MG63 (cell line): ENCODE data around the gene LZTR1. TPM values are rescaled to one million over a fixed set of nuclear protein-coding genes. Genes with fewer than 3 reads are reported as not detected.
"Not testable (repeated sequence)": the region's sequence is repeated elsewhere in the genome, so short reads cannot be mapped to it uniquely, and the experiment has no call there.

Source experiments
- DNase-seq: peaks from one replicate; pipeline ENCODE4 v3.0.0-alpha.2; 2020
- H3K27me3 ChIP-seq: fragments of 250-450 bp; sonication (Bioruptor Pico); 2 replicates; pipeline ENCODE4 v1.5.1; 2020; ENCODE audit warnings: mild to moderate bottlenecking, moderate library complexity
- H3K36me3 ChIP-seq: fragments of 250-450 bp; sonication (Bioruptor Pico); 2 replicates; pipeline ENCODE4 v1.5.1; 2020; ENCODE audit warnings: mild to moderate bottlenecking, moderate library complexity
- H3K4me3 ChIP-seq: fragments of 250-450 bp; sonication (Bioruptor Pico); 2 replicates; pipeline ENCODE4 v1.5.1; 2020; ENCODE audit warnings: mild to moderate bottlenecking, moderate library complexity
- H3K9me3 ChIP-seq: fragments of 250-450 bp; sonication (Bioruptor Pico); 2 replicates; pipeline ENCODE4 v1.5.1; 2020; ENCODE audit warnings: mild to moderate bottlenecking, moderate library complexity
- total RNA-seq: library from RNA; depleted of rRNA; stranded (reverse); fragments of >200 nt; shearing (Covaris generic); gene quantifications from 2 replicates; pipeline ENCODE4 v1.2.3, GENCODE V29; 2014; ENCODE audit warnings: low replicate concordance

LZTR1 gene
- total RNA-seq, 1 experiment from 2014 or later: 25.3 TPM

DNA sequence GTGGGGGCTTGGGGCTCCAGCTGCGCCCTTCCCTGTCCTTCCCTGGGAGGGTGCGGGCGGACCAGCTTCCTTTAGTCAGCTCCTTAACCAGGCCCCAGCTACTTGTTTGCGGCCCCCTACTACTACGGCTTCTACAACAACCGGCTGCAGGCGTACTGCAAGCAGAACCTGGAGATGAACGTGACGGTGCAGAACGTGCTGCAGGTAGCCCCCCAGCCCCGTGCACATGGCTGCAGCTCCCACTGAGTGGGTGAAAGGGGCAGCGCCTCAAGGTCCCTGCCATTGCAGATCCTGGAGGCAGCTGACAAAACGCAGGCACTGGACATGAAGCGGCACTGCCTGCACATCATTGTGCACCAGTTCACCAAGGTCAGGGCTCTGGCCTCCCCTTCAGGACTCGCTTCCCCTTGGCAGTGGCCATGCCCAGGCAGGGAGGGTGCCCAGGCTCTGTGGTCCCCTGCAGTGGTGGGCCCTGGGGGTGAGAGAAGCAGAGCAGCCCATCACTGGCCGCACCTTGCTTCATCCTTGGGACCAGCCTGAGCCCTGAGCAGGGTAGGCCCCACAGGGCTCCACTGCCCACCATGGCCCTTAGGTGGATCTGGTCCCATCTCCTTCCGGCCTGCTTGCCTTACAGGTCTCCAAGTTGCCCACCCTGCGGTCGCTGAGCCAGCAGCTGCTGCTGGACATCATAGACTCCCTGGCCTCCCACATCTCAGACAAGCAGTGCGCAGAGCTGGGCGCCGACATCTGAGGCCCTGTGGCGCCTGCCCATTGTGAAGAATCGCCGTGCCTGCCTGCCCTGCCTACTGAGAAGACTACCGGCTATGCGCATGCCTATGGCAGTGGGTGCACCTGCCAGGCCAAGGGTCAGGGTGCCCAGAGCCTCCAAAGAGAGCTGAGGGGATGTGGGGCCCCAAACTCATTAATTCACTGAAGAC, 14.8 kb downstream of the LZTR1 start:
- Histone ChIP-seq H3K27me3 (no peaks in the 10 kb centered on the region), H3K36me3 (peaks cover 31% of the 10 kb centered on the region), H3K4me3 (no peak overlapping the region), H3K9me3 (no peaks in the 10 kb centered on the region)
- no peak for DNase-seq

GRCh38 chr22:20997536-20998257, 15.6 kb downstream of the LZTR1 start:
- peaks cover 31% of the 10 kb centered on the region for H3K36me3 ChIP-seq
- no peaks in the 10 kb centered on the region for H3K27me3 ChIP-seq
- DNase-seq: no peak
- H3K9me3 ChIP-seq: no peaks in the 10 kb centered on the region
- no peak overlapping the region for H3K4me3 ChIP-seq

DNA sequence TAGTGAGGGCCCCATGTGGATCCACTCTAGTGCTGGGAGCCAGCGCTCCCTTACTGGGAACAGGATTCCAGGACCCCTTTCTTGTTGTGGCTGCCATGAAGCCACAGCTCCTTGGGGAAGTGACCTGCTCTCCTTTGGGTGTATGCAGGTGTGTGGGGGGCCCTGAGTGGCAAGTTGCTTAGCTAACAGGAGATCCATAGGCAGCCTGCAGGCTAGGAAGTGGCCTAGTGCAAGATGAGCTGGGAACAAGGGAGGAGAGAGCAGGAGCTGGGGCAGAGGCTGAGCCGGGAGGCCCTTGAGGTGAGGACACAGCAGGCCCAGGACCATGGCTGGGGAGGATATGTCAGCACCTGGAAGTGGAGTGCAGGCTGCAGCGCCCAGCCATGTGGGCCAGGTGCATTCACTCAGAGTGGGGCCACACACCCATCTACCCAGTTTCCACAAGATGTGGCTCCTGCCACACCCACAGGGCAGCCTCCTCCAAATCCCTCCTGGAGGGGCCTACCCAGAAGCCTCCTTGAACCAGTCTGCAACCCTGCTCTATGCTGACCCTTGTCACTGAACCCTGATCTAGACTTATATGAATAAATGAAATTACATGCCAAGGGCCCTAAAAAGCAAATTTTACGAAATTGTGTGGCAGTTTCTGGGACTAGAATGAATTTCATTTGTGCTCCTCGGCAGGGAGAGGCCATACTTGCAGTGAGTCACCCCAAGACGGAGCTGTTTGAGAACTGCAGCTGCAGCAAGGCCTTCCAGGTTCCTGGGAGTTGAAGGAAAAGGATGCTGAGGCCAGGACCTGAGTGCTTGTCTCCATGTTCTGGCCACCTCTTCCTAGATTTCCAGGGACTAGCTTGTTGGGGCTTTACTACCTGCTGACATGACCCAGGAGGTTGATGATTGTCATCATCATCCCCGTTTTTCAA, 16.6 kb downstream of the LZTR1 start:
- H3K9me3 ChIP-seq: no peaks in the 10 kb centered on the region
- DNase-seq: no peak
- no peaks in the 10 kb centered on the region for H3K27me3 ChIP-seq
- H3K36me3 ChIP-seq: peaks cover 31% of the 10 kb centered on the region
- H3K4me3 ChIP-seq: no peak overlapping the region

DNA sequence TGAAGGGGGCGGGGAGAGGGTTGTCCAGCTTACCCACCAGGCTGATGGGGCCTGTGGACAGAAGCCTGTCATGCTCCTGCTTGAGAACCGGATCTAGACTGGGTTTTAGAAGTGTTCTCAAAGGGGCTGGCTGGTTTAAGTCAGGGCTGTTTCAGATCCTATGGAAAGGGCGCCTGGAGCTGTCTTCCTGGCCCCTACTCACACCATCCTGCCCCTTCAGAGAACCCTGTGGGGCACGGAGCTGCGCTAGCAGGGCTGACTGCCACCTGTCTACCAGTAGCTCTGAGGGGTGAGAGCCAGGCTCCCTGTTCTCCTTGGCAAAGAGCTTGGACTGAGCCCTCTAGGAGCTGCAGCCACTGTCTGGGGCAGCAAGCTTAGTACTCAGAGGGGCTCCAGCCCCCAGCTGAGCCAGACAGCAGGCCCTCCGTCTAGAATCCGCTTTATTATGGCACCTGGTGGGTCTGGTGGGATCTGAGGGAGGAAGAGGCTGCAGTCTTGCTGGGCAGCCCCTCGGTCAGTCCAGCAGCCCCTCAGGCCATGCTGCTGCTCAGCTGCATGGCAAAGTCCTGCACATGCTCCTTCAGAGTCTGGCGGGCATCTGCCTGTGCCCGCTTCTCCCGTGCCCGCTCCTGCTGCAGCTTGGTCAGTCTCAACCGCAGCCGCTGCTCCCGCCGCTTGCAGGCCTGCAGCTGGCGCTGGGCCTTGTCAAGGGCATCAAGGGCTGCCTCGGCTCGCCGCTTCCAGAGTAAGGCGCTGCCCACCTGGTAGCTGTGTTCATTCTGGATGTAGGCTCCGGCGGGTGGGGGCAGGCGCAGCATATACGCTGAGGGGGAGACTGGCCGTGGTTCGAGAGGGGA, 17.5 kb downstream of the LZTR1 start:
- Histone ChIP-seq H3K27me3 (no peaks in the 10 kb centered on the region), H3K4me3 (no peak overlapping the region), H3K9me3 (no peaks in the 10 kb centered on the region), H3K36me3 (peaks cover 31% of the 10 kb centered on the region)
- no peak for DNase-seq

DNA sequence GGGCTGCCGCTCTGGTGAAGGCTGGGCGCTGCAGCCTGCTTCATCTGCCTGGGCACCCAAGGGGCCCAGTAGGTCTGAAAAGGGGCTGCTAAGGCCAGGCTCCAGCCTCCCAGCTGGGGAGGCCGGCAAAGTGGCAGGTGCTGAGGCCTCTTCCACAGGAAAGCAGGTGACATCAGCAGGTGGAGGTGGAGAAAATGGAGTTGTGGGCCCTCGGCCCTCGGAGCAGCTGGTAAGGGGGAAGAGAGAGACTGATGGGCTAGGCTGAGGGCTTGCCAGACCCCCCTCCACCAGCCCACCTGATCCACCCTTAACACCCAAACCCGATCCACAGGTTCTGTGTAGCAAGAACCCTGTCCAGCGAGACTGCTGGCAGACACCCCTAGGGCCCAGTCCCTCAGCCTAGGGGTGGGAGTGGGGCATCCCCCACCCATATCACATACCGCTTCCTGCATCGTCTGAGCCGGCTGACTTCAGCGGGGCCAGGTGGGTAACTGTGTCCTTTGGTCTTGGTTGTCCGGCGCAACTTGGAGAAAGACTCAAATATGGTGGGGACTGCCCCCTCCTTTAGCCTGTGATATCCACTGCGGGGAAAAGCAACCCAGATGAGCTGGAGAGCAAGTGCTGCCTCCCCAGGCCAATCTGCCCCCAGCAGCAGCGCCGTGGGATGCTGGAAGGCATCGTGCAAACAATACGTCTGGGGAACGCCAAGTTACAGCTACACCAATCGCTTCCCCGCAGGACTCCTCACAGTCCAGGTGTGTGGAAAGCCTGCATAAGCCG, 18.3 kb downstream of the LZTR1 start:
- H3K27me3 ChIP-seq: no peaks in the 10 kb centered on the region
- peak overlapping the region; percentile 96 for H3K4me3 ChIP-seq
- no peak for DNase-seq
- H3K36me3 ChIP-seq: peaks cover 31% of the 10 kb centered on the region
- no peaks in the 10 kb centered on the region for H3K9me3 ChIP-seq

DNA sequence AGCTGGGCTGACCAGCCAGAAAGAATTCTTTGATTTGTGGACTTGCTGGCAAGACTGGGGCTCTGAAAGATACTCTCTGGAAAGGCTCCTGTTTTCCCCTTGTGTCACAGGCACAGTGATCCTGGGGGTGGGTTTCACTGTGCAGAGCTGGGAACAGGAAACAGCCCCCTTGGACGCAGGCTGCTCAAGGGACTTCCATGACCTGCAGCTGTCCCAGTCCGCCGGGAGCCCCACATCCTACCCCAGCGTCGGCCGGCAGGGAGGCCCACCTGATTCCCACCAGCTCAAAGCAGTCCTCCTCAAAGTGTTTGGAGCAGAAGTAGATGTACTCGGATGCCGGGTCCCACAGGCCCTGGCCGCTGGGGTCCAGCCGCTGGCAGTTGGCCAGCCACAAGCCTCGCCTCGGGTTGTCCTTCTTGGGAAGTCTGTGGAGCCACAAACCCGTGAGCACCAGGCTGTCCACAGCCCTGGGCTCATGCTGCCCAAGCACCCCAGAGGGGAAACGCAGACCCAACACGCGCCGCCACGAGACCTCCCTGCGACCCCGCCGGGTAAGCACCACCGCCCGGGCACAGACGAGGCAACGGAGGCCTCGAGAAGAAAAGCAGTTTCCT, 19.0 kb downstream of the LZTR1 start:
- no peak for DNase-seq
- no peaks in the 10 kb centered on the region for H3K9me3 ChIP-seq
- H3K27me3 ChIP-seq: no peaks in the 10 kb centered on the region
- H3K36me3 ChIP-seq: peaks cover 31% of the 10 kb centered on the region
- H3K4me3 ChIP-seq: peak overlapping the region; percentile 96

- DNase-seq: peak; percentile 96
- Histone ChIP-seq H3K36me3 (peaks cover 31% of the 10 kb centered on the region), H3K4me3 (peak within 1 kb of the TSS; percentile 96), H3K9me3 (no peaks in the 10 kb centered on the region), H3K27me3 (no peaks in the 10 kb centered on the region)
These were observed 19.7 kb downstream of the LZTR1 start, which contains the start of gene THAP7 for GRCh38 chr22:21001601-21002325. Gene THAP7, minus strand, starts transcription at chr22:21002118. Its CDS starts 207 bp downstream, at chr22:21001911.

GRCh38 chr22:21003782-21004181, 21.7 kb downstream of the LZTR1 start:
- DNase-seq: no peak
- H3K4me3 ChIP-seq: no peak overlapping the region
- no peaks in the 10 kb centered on the region for H3K9me3 ChIP-seq
- peaks cover 23% of the 10 kb centered on the region for H3K36me3 ChIP-seq
- no peaks in the 10 kb centered on the region for H3K27me3 ChIP-seq

GRCh38 chr22:21009208-21009607, 27.1 kb downstream of the LZTR1 start:
- not testable (repeated sequence) for H3K4me3 ChIP-seq, H3K27me3 ChIP-seq, H3K36me3 ChIP-seq, DNase-seq, H3K9me3 ChIP-seq

- DNase-seq: no peak
- Histone ChIP-seq H3K4me3 (no peak overlapping the region), H3K27me3 (no peaks in the 10 kb centered on the region), H3K9me3 (no peaks in the 10 kb centered on the region), H3K36me3 (no peaks in the 10 kb centered on the region)
These were observed 27.7 kb downstream of the LZTR1 start for GRCh38 chr22:21009638-21010425.

GRCh38 chr22:21010426-21011113, 28.5 kb downstream of the LZTR1 start:
- DNase-seq: no peak
- no peak overlapping the region for H3K4me3 ChIP-seq
- H3K36me3 ChIP-seq: no peaks in the 10 kb centered on the region
- no peaks in the 10 kb centered on the region for H3K9me3 ChIP-seq
- H3K27me3 ChIP-seq: no peaks in the 10 kb centered on the region

GRCh38 chr22:21012446-21013407, 30.6 kb downstream of the LZTR1 start:
- no peaks in the 10 kb centered on the region for H3K9me3 ChIP-seq
- no peak overlapping the region for H3K4me3 ChIP-seq
- no peak for DNase-seq
- no peaks in the 10 kb centered on the region for H3K36me3 ChIP-seq
- H3K27me3 ChIP-seq: no peaks in the 10 kb centered on the region
